Measurements from ENCODE around the gene LGI4. TPM values are rescaled to one million over a fixed set of nuclear protein-coding genes. Genes with fewer than 3 reads are reported as not detected.

The LGI4 gene
- total RNA-seq, 1 donor from 2014 or later, result 59.3 TPM

DNA sequence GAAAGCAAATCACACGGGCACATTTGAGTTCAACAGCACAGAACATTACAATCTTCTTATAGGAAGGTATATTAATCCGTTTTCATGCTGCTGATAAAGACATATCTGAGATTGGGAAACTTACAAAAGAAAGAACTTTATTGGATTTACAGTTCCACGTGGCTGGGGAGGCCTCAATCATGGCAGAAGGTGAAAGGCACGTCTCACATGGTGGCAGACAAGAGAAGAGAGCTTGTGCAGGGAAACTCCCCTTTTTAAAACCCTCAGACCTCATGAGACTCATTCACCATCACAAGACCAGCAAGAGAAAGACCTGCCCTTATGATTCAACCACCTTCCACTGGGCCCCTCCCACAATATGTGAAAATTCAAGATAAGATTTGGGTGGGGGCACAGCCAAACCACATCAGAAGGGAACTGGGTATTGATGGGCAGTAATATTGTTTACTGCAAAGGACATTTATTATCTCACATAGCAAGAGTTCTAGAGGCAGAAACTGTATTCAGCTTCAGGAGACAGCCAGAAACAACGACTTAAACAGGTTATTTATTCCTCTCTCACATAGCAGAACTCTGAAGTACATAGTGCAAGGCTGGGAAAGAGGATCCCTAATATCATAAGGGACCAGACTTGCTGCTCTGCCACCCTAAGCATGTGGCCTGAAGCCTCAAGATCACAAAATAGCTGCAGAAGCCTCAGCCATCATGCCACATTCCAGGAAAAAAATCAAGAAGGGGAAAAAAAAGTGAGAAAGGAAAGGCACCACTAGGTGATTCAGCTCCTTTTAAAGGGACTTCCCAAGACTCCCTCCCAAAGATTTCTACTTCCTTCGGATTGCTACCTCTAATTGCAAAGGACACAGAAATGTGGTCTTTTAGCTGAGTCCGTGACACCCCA is 42.8 kb upstream of the LGI4 start:
- TF ChIP-seq, protein P1, sequence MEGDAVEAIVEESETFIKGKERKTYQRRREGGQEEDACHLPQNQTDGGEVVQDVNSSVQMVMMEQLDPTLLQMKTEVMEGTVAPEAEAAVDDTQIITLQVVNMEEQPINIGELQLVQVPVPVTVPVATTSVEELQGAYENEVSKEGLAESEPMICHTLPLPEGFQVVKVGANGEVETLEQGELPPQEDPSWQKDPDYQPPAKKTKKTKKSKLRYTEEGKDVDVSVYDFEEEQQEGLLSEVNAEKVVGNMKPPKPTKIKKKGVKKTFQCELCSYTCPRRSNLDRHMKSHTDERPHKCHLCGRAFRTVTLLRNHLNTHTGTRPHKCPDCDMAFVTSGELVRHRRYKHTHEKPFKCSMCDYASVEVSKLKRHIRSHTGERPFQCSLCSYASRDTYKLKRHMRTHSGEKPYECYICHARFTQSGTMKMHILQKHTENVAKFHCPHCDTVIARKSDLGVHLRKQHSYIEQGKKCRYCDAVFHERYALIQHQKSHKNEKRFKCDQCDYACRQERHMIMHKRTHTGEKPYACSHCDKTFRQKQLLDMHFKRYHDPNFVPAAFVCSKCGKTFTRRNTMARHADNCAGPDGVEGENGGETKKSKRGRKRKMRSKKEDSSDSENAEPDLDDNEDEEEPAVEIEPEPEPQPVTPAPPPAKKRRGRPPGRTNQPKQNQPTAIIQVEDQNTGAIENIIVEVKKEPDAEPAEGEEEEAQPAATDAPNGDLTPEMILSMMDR (IDR thresholded peaks at IDR 0.05), result no peak
- Histone ChIP-seq H3K4me1 (no peaks in the 10 kb centered on the region), H3K4me3 (no peak overlapping the region), H3K9me3 (no peaks in the 10 kb centered on the region), H3K27ac (no peak overlapping the region), H3K36me3 (no peaks in the 10 kb centered on the region), H3K27me3 (no peaks in the 10 kb centered on the region)
- intact Hi-C loops (cut with DNase I), result no loop called here
- DNase-seq (ENCODE audit: low spot score in 2 of 2), result no peak

DNA sequence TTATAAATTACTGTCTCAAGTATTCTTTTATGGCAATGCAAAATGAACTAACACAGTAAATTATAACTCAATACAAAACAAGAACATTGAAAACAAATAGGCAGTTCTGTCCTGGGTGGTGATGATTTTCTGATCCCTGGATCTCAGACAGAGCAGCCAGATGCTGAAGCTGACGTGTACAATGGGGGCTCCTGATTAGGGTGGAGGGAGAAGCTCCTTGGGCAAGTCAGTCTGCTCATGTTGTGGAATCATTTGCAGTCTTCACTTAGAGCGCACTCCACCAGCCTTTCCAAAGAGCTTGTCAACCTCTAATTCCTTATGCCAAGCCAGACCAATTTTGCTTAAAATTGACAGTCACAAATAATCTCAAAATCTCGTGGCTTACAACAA is 41.3 kb upstream of the LGI4 start:
- H3K27ac ChIP-seq, result no peak overlapping the region
- TF ChIP-seq, protein P1 (IDR thresholded peaks at IDR 0.05), result no peak
- intact Hi-C loops (cut with DNase I), result no loop called here

DNA sequence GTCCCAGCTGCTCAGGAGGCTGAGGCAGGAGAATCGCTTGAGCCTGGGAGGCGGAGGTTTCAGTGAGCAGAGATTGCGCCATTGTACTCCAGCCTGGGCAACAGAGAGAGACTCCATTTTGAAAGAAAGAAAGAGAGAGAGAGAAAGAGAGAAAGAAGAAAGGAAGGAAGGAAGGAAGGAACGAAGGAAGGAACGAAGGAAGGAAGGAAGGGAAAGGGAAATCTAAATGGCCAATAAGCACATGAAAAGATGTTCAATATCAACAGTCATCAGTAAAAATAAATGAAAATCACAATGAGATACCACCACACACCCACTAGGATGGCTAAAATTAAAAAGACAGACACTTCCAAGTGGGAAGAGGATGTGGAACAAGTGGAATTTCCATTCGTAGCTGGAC is 39.4 kb upstream of the LGI4 start:
- intact Hi-C loops (cut with DNase I), result no loop called here
- TF ChIP-seq, protein P1 (IDR thresholded peaks at IDR 0.05), result no peak
- Histone ChIP-seq H3K4me1 (no peaks in the 10 kb centered on the region), H3K27me3 (no peaks in the 10 kb centered on the region), H3K36me3 (peaks cover 0 to 11% of the 10 kb centered on the region in 2 donors), H3K9me3 (no peaks in the 10 kb centered on the region), H3K4me3 (no peak overlapping the region), H3K27ac (no peak overlapping the region)
- no peak for DNase-seq (ENCODE audit: low spot score in 2 of 2)

More for the DNA sequence above, 41.3 kb upstream of the LGI4 start:
- no peak overlapping the region for H3K4me3 ChIP-seq
- no peaks in the 10 kb centered on the region for H3K4me1 ChIP-seq
- no peaks in the 10 kb centered on the region for H3K36me3 ChIP-seq
- DNase-seq (ENCODE audit: low spot score in 2 of 2), result no peak
- H3K9me3 ChIP-seq, result no peaks in the 10 kb centered on the region
- no peaks in the 10 kb centered on the region for H3K27me3 ChIP-seq

- DNase-seq (ENCODE audit: low spot score in 2 of 2), result no peak
- TF ChIP-seq, protein P1 (IDR thresholded peaks at IDR 0.05), result no peak
- Histone ChIP-seq H3K27ac (no peak overlapping the region), H3K36me3 (peaks cover under 1 to 13% of the 10 kb centered on the region in 2 donors), H3K4me3 (no peak overlapping the region), H3K9me3 (no peaks in the 10 kb centered on the region), H3K27me3 (no peaks in the 10 kb centered on the region), H3K4me1 (no peaks in the 10 kb centered on the region)
- intact Hi-C loops (cut with DNase I), result no loop called here
Measured at GRCh38 chr19:35171730-35172129, 36.9 kb upstream of the LGI4 start.

DNA sequence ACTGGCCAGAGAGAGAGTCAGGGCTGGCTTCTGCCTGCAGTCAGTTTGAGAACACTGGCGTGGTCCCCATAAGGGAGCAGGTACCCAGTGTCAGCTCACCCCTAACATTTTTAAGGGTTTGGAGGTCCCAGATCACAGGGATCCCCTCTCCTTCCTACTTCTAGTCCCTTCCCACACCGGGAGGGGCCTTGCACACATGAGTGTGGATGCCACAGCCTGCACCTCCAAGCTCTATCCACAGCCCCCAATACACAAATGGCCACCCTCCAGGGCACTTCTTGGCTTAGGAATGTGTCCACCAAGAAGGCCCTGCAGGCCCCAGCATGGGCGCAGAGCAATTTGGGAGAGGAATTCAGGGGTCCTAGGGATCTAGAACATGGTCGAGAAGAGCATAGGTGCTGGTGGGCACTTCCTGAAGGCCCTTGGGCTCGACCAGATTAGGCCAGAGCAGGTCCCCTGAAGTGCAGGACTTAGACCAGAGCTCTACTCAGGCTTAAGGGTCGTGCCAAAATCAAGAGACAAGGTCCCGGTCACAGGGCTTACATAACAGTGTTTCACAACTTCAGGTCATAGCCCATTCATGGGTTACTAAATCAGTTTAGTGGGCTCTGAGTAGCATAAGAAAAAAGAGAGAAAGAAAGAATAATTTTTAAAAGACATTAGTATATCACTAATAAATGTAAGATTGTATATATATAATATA is 35.7 kb upstream of the LGI4 start:
- H3K4me3 ChIP-seq, result no peak overlapping the region
- TF ChIP-seq, protein P1 (IDR thresholded peaks at IDR 0.05), result no peak
- H3K27ac ChIP-seq, result no peak overlapping the region
- H3K4me1 ChIP-seq, result no peaks in the 10 kb centered on the region
- intact Hi-C loops (cut with DNase I), result no loop called here
- no peak for DNase-seq (ENCODE audit: low spot score in 2 of 2)
- no peaks in the 10 kb centered on the region for H3K27me3 ChIP-seq
- H3K9me3 ChIP-seq, result peaks cover 0 to 9% of the 10 kb centered on the region in 2 donors
- H3K36me3 ChIP-seq, result peaks cover 10 to 26% of the 10 kb centered on the region in 2 donors

All from ascending aorta (tissue), 2 donors.